Mucosa of gallbladder (tissue), 1 donor: Measurements from ENCODE around the gene RNF214. TPM values are rescaled to one million over a fixed set of nuclear protein-coding genes. Genes with fewer than 3 reads are reported as not detected.
"Not testable (repeated sequence)": the region's sequence is repeated elsewhere in the genome, so short reads cannot be mapped to it uniquely, and the experiment has no call there.

ENCODE experiments used
- DNase-seq: peaks from one replicate; pipeline ENCODE4 v3.0.0-alpha.2; 2020; ENCODE audit warnings: low spot score
- total RNA-seq: library from RNA; stranded (reverse); gene quantifications from one replicate; pipeline ENCODE4 v1.2.1, GENCODE V29; 2021
- donor health status: DM: no; HTN: no; CAD: no.

The RNF214 gene
- total RNA-seq, 1 donor from 2014 or later: 30.5 TPM

GRCh38 chr11:117315285-117316196, 83.1 kb downstream of the RNF214 start:
- DNase-seq: no peak

DNA sequence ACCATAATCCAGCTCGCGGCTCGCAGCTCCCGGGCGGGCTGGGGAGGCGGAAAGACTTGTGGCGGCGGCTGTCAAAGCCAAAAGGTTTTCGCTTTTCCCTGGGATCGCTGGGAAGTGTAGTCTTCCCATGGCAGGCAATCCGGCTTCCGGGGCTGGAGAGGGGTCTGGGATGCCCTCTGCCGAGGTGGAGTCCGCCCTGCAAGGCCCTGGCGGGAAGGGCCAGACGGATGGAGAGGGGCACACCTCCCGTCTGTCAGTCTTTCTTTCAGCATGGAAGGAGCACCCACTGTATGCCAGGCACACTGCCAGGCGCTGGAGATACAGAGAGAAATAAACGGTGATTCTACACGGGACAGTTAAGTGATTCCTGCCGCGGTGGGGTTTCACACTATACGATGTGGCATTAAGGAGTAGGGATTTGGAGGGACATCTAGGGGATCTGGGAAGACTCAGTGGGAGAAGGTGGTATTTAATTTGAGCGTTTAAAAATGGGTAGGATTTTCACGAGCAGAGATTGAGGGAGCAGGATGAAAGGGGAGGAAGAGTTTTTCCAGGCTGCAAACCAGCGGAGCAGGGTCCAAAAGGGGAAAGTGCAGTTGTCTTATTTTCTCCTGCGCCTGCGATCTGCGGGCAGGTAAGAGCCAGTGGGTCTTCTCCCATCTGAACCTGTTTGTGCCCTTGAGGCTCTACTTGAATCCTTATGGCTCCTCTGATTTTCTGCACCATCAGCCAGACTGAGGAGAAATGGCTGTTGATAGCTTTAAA, 83.9 kb downstream of the RNF214 start, which contains the start of gene BACE1:
Gene BACE1, minus strand, starts transcription at position 60 of the 765 bp plus-strand sequence. CDS start 461 bp downstream, outside the sequence.
- peak; percentile 81 for DNase-seq

GRCh38 chr11:117318738-117319137, 86.3 kb downstream of the RNF214 start:
- DNase-seq: no peak

DNA sequence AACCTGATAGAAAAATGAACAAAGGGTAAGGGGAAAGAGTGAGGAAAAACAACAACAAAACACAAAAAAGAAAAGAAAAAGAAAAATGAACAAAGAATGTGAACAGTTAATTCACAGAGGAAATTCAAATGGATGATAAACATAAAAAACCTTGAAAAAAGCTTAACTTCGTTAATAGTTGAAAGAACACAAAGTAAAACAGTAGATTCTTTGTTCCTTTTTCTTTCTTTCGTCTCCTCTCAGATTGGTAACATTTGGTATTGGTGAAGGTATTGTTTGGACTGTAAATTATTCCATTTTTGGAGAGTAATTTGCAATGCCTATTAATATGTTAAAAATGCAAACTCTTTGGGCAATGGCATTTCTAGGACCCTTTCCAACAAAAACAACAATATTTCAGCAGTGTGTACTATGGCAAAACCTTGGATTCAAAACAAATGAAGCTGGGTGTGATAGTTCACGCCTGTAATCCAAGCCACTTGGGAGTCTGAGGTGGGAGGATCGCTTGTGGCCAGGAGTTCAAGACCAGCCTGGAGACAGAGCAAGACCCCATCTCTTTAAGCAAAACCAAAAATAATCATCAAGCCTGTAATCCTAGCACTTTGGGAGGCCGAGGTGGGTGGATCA, 86.9 kb downstream of the RNF214 start:
- no peak for DNase-seq

- not testable (repeated sequence) for DNase-seq
Measured at GRCh38 chr11:117327255-117327566, 94.7 kb downstream of the RNF214 start.

- peak; percentile 97 for DNase-seq
Measured at GRCh38 chr11:117327567-117328374, 95.3 kb downstream of the RNF214 start, which contains the start of gene CEP164. Gene CEP164, plus strand, starts transcription at chr11:117327854. Its CDS starts 10,733 bp downstream, at chr11:117338587.

- peak; percentile 29 for DNase-seq
Measured at GRCh38 chr11:117328375-117329010, 96.0 kb downstream of the RNF214 start.

GRCh38 chr11:117332843-117333242, 100.4 kb downstream of the RNF214 start:
- DNase-seq: no peak

DNA sequence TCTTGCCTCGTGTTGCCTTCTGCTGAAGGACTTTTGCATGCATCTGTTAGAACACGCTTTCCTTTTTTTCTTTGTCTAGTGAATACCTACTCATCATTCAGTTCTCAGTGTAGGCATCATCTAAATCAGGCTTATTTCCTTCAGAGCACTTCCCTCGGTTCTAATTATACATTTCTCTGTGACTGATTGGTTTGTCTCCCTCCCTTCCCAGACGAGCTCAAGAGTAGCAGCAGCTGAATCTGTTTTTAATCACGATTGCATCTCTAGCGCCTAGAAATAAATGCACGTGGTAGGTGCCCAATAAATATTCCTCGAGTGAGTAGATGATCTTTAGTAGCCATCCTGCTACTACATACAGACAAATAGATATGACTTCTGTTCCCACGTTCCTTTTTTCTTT, 101.4 kb downstream of the RNF214 start:
- DNase-seq: no peak

DNA sequence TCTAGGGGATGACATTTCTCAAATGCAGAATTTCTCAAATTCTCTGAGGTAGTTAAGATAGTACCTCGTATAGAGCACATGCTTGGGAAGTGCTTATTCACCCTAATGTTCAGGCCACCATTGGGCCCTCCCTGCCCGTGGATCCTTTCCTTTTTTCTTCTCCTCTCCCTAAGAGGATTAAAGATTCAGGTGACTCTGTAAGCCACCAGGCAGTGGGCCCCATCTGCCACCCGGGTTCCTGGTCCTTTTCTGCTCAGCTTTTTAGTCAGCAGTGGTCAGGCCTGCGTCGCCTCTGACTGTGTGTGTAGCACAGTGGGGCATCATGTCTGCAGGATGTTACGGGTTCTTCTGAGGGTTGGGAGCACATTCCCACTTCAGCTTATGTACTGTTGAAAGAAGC, 102.4 kb downstream of the RNF214 start:
- no peak for DNase-seq

DNA sequence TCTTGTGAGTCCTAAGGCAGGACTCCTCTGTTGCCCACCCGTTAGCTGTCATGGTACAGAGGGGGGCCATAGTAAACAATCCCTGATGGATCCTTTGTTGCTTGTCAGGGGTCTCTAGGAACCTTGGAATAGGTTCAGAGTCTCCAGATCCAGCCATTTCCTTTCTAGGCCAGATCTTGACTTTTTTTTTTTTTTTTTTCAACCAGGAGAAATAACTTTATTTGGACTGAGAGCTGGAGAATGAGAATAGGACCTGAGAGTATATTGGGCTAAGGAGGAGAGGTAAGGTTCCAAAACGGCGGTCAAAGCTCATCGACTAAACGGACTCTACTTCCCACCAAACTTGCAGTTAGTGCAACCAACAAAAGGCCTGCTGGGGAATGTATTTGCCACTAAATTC, 102.9 kb downstream of the RNF214 start:
- DNase-seq: no peak

Other genes starting within 250 kb of the RNF214 start
- 54.6 TPM for gene SIK3, start 134.2 kb upstream of the RNF214 start, total RNA-seq
- 73.9 TPM for gene PAFAH1B2, start 88.4 kb upstream of the RNF214 start, total RNA-seq
- gene SIDT2, start 53.9 kb upstream of the RNF214 start, total RNA-seq: 72.9 TPM
- gene TAGLN, start 33.3 kb upstream of the RNF214 start, total RNA-seq: 2,517 TPM
- 67.0 TPM for gene PCSK7, start 598 bp upstream of the RNF214 start, total RNA-seq
- 10.2 TPM for gene BACE1-AS, start 58.7 kb downstream of the RNF214 start, total RNA-seq
- 31.7 TPM for gene BACE1, start 83.6 kb downstream of the RNF214 start, total RNA-seq
- 30.7 TPM for gene CEP164, start 95.2 kb downstream of the RNF214 start, total RNA-seq